SK-N-SH (cell line): Measurements from ENCODE around the gene WFDC6. TPM values are rescaled to one million over a fixed set of nuclear protein-coding genes. Genes with fewer than 3 reads are reported as not detected.
A peak's percentile ranks its signal among the peaks of the same experiment; 100 is the strongest.

Source experiments
- CTCF ChIA-PET: fragments of 300-600, 350-600 bp; formaldehyde crosslinking; extraction: SDS; loops from one replicate; lab custom pipeline; 2021; lab: Yijun Ruan, JAX
- POLR2A ChIA-PET: fragments of 350-600 bp; sonication (Branson Sonifier 250); formaldehyde crosslinking; extraction: SDS; loops from one replicate; lab custom pipeline; 2020; ENCODE audit warnings: antibody characterized with exemption, inconsistent platforms; lab: Yijun Ruan, JAX
- DNase-seq: peaks from one replicate; pipeline ENCODE4 v3.0.0; 2012
- H2AFZ ChIP-seq: fragments of 200-600 bp; sonication (generic); 2 replicates; pipeline ENCODE4 v1.8.1; 2016; ENCODE audit warnings: antibody characterized with exemption, mild to moderate bottlenecking, low read depth
- H3F3A ChIP-seq: fragments of 200-600 bp; sonication (generic); replicated peaks from 2 replicates; pipeline ENCODE3; 2016; ENCODE audit warnings: antibody characterized with exemption, mild to moderate bottlenecking; ENCODE audit not compliant: insufficient read depth
- H3K27ac ChIP-seq, 2 experiments: fragments of 200-500 bp in 1 of 2; fragments of 200-600 bp in 1 of 2; sonication (Bioruptor generic) in 1 of 2; sonication (generic), shearing (Covaris generic) in 1 of 2; 2 replicates each; pipeline versions ENCODE4 v1.5.1 to v1.6.1; 2014 to 2016; ENCODE audit warnings: low read depth in 2 of 2, inconsistent platforms in 1 of 2, low read length in 1 of 2, mild to moderate bottlenecking in 1 of 2, mixed read lengths in 1 of 2
- H3K27me3 ChIP-seq: fragments of 200-600 bp; sonication (generic), shearing (Covaris generic); 2 replicates; pipeline ENCODE4 v1.6.1; 2016; ENCODE audit warnings: mixed run types; ENCODE audit not compliant: insufficient read depth
- H3K36me3 ChIP-seq, 2 experiments: fragments of 200-500 bp in 1 of 2; fragments of 200-600 bp in 1 of 2; sonication (Bioruptor generic) in 1 of 2; sonication (generic) in 1 of 2; replicated peaks in 1 of 2; 2 replicates each; pipeline versions ENCODE3 to v1.5.1; 2014 to 2016; ENCODE audit warnings: low read length in 1 of 2, mild to moderate bottlenecking in 1 of 2; ENCODE audit not compliant: insufficient read depth in 2 of 2, control insufficient read depth in 1 of 2
- H3K4me1 ChIP-seq, 2 experiments: fragments of 200-500 bp in 1 of 2; fragments of 200-600 bp in 1 of 2; sonication (Bioruptor generic) in 1 of 2; sonication (generic), shearing (Covaris generic) in 1 of 2; 2 replicates each; pipeline versions ENCODE4 v1.5.1 to v1.6.1; 2014 to 2016; ENCODE audit warnings: low read depth in 1 of 2, low read length in 1 of 2, mixed run types in 1 of 2; ENCODE audit not compliant: insufficient read depth in 2 of 2, control insufficient read depth in 1 of 2
- H3K4me2 ChIP-seq: fragments of 200-600 bp; sonication (generic), shearing (Covaris generic); 2 replicates; pipeline ENCODE4 v1.6.1; 2017; ENCODE audit warnings: mixed run types
- H3K4me3 ChIP-seq, 2 experiments: fragments of 200-500 bp in 1 of 2; fragments of 200-600 bp in 1 of 2; sonication (Bioruptor generic) in 1 of 2; sonication (generic), shearing (Covaris generic) in 1 of 2; 2 replicates each; pipeline versions ENCODE4 v1.5.1 to v1.8.1; 2014 to 2016; ENCODE audit warnings: low read depth in 2 of 2, inconsistent platforms in 1 of 2, low read length in 1 of 2, mild to moderate bottlenecking in 1 of 2, mixed read lengths in 1 of 2, moderate library complexity in 1 of 2
- H3K79me2 ChIP-seq: fragments of 200-600 bp; sonication (generic); 2 replicates; pipeline ENCODE4 v1.8.1; 2017; ENCODE audit warnings: mild to moderate bottlenecking; ENCODE audit not compliant: insufficient read depth
- H3K9ac ChIP-seq: fragments of 200-600 bp; sonication (generic); 2 replicates; pipeline ENCODE4 v1.6.1; 2017; ENCODE audit warnings: mixed run types
- H3K9me2 ChIP-seq: fragments of 200-600 bp; sonication (generic); 2 replicates; pipeline ENCODE4 v1.6.1; 2017; ENCODE audit warnings: mixed run types
- H3K9me3 ChIP-seq: fragments of 200-600 bp; sonication (generic); 2 replicates; pipeline ENCODE4 v1.6.1; 2017; ENCODE audit warnings: mixed run types, mild to moderate bottlenecking, moderate library complexity
- H4K20me1 ChIP-seq: fragments of 200-600 bp; sonication (generic); 2 replicates; pipeline ENCODE4 v1.6.1; 2017; ENCODE audit warnings: mild to moderate bottlenecking, mixed run types; ENCODE audit not compliant: insufficient read depth
- CTCF ChIP-seq: fragments of 200-600 bp; sonication (generic); IDR thresholded peaks from 2 replicates; pipeline ENCODE4 v1.6.1; 2017; ENCODE audit warnings: antibody characterized with exemption, mild to moderate bottlenecking, moderate library complexity
- ELF1 ChIP-seq: IDR thresholded peaks from 2 replicates; pipeline ENCODE4 v1.4.0; 2012
- FOXJ3 ChIP-seq: sonication (generic); formaldehyde crosslinking; IDR thresholded peaks from 2 replicates; pipeline ENCODE4 v1.5.1; 2020; ENCODE audit warnings: mild to moderate bottlenecking, missing genetic modification reagents
- FOXM1 ChIP-seq: IDR thresholded peaks from 2 replicates; pipeline ENCODE4 v1.4.0; 2012; ENCODE audit warnings: low read depth, mild to moderate bottlenecking
- GABPA ChIP-seq: IDR thresholded peaks from 2 replicates; pipeline ENCODE4 v1.4.0; 2012; ENCODE audit warnings: low read depth, mild to moderate bottlenecking
- GATA2 ChIP-seq: sonication (generic); formaldehyde crosslinking; IDR thresholded peaks from 2 replicates; pipeline ENCODE4 v1.5.0; 2020; ENCODE audit warnings: mild to moderate bottlenecking, missing genetic modification reagents
- MAX ChIP-seq: IDR thresholded peaks from 2 replicates; pipeline ENCODE4 v1.4.0; 2012; ENCODE audit warnings: low read depth
- MEF2A ChIP-seq: IDR thresholded peaks from 2 replicates; pipeline ENCODE4 v1.4.0; 2012; ENCODE audit warnings: low read depth, borderline replicate concordance
- NRF1 ChIP-seq: IDR thresholded peaks from 2 replicates; pipeline ENCODE4 v1.6.1; 2012; ENCODE audit warnings: low read depth, mild to moderate bottlenecking, low read length
- PBX3 ChIP-seq: IDR thresholded peaks from 2 replicates; pipeline ENCODE4; 2012
- POLR2AphosphoS5 ChIP-seq: IDR thresholded peaks from 2 replicates; pipeline ENCODE4 v1.6.1; 2012; ENCODE audit warnings: low read depth, low read length
- RXRA ChIP-seq: IDR thresholded peaks from 2 replicates; pipeline ENCODE4 v1.4.0; 2012; ENCODE audit warnings: low read depth, mild to moderate bottlenecking, borderline replicate concordance
- SIN3A ChIP-seq: IDR thresholded peaks from 2 replicates; pipeline ENCODE4 v1.6.1; 2012; ENCODE audit warnings: low read depth, mild to moderate bottlenecking, low read length, moderate library complexity, borderline replicate concordance
- SMC3 ChIP-seq: IDR thresholded peaks from 2 replicates; pipeline ENCODE4 v1.6.1; 2012; ENCODE audit warnings: low read depth, low read length, improper control_type of control experiment
- USF1 ChIP-seq: IDR thresholded peaks from 2 replicates; pipeline ENCODE4 v1.4.0; 2012; ENCODE audit warnings: low read depth, borderline replicate concordance
- WGBS: methylation state at CpG from one replicate; pipeline ENCODE4 v1.1.6; 2017; ENCODE audit warnings: low lambda C conversion rate; 5-methylcytosine and 5-hydroxymethylcytosine counted together
- polyA plus RNA-seq, 3 experiments: library from polyadenylated mRNA; depleted of rRNA; stranded (reverse); fragments of >200 nt; gene quantifications; 2 replicates each; pipeline ENCODE4 v1.2.3, GENCODE V29; 2012
- TF ChIP-seq, protein P1 (sequence below): IDR thresholded peaks from 2 replicates; pipeline ENCODE4 v1.4.0; 2012; ENCODE audit warnings: low read depth, borderline replicate concordance
- TF ChIP-seq, protein P2 (sequence below): fragments of 150-350 bp; IDR thresholded peaks from 2 replicates; pipeline ENCODE4 v1.6.1; 2017; ENCODE audit warnings: antibody characterized with exemption, low read length, low read depth, borderline replicate concordance

WFDC6 gene
- polyA plus RNA-seq, 1 of the 3 experiments (the other 2 are of a cell fraction), result not detected

GRCh38 chr20:45487231-45487635 lies 52.0 kb downstream of the WFDC6 start:
- Histone ChIP-seq H3K4me1 (no peaks in the 10 kb centered on the region), H3K79me2 (no peaks in the 10 kb centered on the region), H3F3A (no peaks in the 10 kb centered on the region), H3K9me3 (no peaks in the 10 kb centered on the region), H3K27ac (no peak overlapping the region), H4K20me1 (no peaks in the 10 kb centered on the region), H3K36me3 (no peaks in the 10 kb centered on the region), H3K4me3 (no peak overlapping the region), H3K27me3 (peaks cover 3% of the 10 kb centered on the region; the same call in 1 of the 2 replicates), H2AFZ (no peak overlapping the region), H3K9ac (no peak overlapping the region), H3K4me2 (no peak overlapping the region), H3K9me2 (no peaks in the 10 kb centered on the region)
- CTCF ChIA-PET, result interaction anchor here (0.7 to 1.3 kb wide), 3 partner anchors 12 to 196 kb away, joined by 3 read pairs; no protein-coding TSS in a partner anchor
- TF ChIP-seq CTCF (peak; percentile 20; the same call in 1 of the 2 replicates), MEF2A (no peak), RXRA (no peak)
- POLR2A ChIA-PET, result no interaction called here
- DNase-seq, result peak; percentile 50
- 44% methylated on average over 11 of the region's 20 CpGs for WGBS

DNA sequence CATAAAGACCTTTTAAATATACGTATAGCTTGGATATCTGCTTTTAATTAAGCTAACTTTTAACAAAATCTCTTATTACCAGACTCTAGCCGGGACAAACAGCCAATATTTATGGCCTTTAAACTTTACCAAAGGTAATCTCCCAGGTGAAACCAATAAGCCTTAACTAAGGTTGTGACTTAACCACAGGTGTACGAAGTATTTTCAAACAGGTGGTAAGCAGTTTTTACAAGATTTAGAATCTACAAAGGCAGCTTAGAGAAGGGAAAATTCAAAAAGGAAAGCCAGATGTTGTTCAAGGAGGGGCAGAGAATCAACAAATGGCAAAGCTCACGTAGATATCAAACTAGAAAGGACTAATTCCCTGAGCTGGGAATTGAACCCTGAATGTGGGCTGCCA lies 53.9 kb downstream of the WFDC6 start:
- no peaks in the 10 kb centered on the region for H3K4me1 ChIP-seq
- no peak for TF ChIP-seq MEF2A
- TF ChIP-seq GABPA, result no peak
- TF ChIP-seq, protein P1, sequence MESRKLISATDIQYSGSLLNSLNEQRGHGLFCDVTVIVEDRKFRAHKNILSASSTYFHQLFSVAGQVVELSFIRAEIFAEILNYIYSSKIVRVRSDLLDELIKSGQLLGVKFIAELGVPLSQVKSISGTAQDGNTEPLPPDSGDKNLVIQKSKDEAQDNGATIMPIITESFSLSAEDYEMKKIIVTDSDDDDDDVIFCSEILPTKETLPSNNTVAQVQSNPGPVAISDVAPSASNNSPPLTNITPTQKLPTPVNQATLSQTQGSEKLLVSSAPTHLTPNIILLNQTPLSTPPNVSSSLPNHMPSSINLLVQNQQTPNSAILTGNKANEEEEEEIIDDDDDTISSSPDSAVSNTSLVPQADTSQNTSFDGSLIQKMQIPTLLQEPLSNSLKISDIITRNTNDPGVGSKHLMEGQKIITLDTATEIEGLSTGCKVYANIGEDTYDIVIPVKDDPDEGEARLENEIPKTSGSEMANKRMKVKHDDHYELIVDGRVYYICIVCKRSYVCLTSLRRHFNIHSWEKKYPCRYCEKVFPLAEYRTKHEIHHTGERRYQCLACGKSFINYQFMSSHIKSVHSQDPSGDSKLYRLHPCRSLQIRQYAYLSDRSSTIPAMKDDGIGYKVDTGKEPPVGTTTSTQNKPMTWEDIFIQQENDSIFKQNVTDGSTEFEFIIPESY, result no peak
- TF ChIP-seq SIN3A, result no peak
- TF ChIP-seq SMC3, result no peak
- TF ChIP-seq, protein P2, sequence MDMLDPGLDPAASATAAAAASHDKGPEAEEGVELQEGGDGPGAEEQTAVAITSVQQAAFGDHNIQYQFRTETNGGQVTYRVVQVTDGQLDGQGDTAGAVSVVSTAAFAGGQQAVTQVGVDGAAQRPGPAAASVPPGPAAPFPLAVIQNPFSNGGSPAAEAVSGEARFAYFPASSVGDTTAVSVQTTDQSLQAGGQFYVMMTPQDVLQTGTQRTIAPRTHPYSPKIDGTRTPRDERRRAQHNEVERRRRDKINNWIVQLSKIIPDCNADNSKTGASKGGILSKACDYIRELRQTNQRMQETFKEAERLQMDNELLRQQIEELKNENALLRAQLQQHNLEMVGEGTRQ, result no peak
- TF ChIP-seq FOXM1, result no peak
- TF ChIP-seq ELF1, result no peak
- TF ChIP-seq POLR2AphosphoS5, result no peak
- no peak for TF ChIP-seq GATA2 (CRISPR knock-in tag)
- TF ChIP-seq PBX3, result no peak
- no peak for TF ChIP-seq FOXJ3 (CRISPR knock-in tag)
- TF ChIP-seq USF1, result no peak
- TF ChIP-seq MAX, result no peak
- TF ChIP-seq RXRA, result no peak
- TF ChIP-seq NRF1, result no peak

More for the DNA sequence above, 53.9 kb downstream of the WFDC6 start:
- no peaks in the 10 kb centered on the region for H3K36me3 ChIP-seq
- no peak overlapping the region for H3K27ac ChIP-seq
- no peak overlapping the region for H3K9ac ChIP-seq
- no peaks in the 10 kb centered on the region for H3K9me3 ChIP-seq
- H3K79me2 ChIP-seq, result no peaks in the 10 kb centered on the region
- H3K4me3 ChIP-seq, result no peak overlapping the region
- no peaks in the 10 kb centered on the region for H3K9me2 ChIP-seq
- H3K4me2 ChIP-seq, result no peak overlapping the region
- ChIA-PET POLR2A (no interaction called here), CTCF (interaction anchor here (0.8 to 1.0 kb wide), 3 partner anchors 11 to 28 kb away, joined by 3 read pairs; no protein-coding TSS in a partner anchor)
- H4K20me1 ChIP-seq, result no peaks in the 10 kb centered on the region
- 32% methylated on average over 4 of the region's 4 CpGs for whole genome bisulfite sequencing
- peaks cover 20% of the 10 kb centered on the region for H3K27me3 ChIP-seq
- no peak for DNase-seq
- H3F3A ChIP-seq, result no peaks in the 10 kb centered on the region
- H2AFZ ChIP-seq, result no peak overlapping the region
